ENCODE results near the gene DTWD2. TPM values are rescaled to one million over a fixed set of nuclear protein-coding genes. Genes with fewer than 3 reads are reported as not detected.

Gene DTWD2
- total and polyA plus RNA-seq, 12 donors = 1.1 to 23.6 (median 8.5) TPM

DNA sequence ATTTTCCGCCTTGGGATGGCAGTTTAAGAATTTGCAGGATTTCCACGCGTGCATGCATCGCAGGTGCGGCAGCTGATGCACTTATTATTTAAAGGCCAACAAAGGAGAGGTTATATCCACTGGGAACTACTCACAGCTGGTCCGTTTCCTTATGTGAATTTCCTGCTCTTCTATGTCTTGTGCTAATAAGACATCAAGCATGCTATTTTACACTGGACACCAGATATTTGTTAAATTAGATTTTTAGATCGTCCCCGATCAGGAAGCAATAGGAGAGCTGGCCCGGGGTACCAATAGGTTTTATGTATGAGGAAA is 476 bp upstream of the DTWD2 start:
- intact Hi-C loops (cut with DNase I) = loop anchor here in 1 of 2 donors (5.0 kb wide), 1 partner anchor 423 kb away; no protein-coding TSS in a partner anchor
- H3K9me3 ChIP-seq (replicated peaks in 1 of 3) = no peaks in the 10 kb centered on the region
- H3K27ac ChIP-seq = peak overlapping the region in 3 of 5 donors; percentile 96 to 99 (median 97)
- DNase-seq = no peak
- WGBS, 4 donors = 33 to 46% (median 38%) methylated on average over 9 of the region's 9 CpGs
- H3K36me3 ChIP-seq (replicated peaks in 1 of 2) = no peaks in the 10 kb centered on the region
- H3K4me3 ChIP-seq = peak overlapping the region in 2 of 4 donors; percentile 61 to 83
- H3K4me1 ChIP-seq (replicated peaks in 1 of 2) = peaks cover 5 to 20% of the 10 kb centered on the region in 2 donors
- TF ChIP-seq, protein P1, sequence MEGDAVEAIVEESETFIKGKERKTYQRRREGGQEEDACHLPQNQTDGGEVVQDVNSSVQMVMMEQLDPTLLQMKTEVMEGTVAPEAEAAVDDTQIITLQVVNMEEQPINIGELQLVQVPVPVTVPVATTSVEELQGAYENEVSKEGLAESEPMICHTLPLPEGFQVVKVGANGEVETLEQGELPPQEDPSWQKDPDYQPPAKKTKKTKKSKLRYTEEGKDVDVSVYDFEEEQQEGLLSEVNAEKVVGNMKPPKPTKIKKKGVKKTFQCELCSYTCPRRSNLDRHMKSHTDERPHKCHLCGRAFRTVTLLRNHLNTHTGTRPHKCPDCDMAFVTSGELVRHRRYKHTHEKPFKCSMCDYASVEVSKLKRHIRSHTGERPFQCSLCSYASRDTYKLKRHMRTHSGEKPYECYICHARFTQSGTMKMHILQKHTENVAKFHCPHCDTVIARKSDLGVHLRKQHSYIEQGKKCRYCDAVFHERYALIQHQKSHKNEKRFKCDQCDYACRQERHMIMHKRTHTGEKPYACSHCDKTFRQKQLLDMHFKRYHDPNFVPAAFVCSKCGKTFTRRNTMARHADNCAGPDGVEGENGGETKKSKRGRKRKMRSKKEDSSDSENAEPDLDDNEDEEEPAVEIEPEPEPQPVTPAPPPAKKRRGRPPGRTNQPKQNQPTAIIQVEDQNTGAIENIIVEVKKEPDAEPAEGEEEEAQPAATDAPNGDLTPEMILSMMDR (IDR thresholded peaks at IDR 0.05) = no peak
- TF ChIP-seq POLR2A (IDR thresholded peaks at IDR 0.05) = no peak
- H3K27me3 ChIP-seq = no peaks in the 10 kb centered on the region

- TF ChIP-seq, protein P1 (IDR thresholded peaks at IDR 0.05) = no peak
- TF ChIP-seq POLR2A (IDR thresholded peaks at IDR 0.05) = no peak
- H3K4me3 ChIP-seq = no peak overlapping the region
- no peaks in the 10 kb centered on the region for H3K36me3 ChIP-seq (replicated peaks in 1 of 2)
- intact Hi-C loops (cut with DNase I) = loop anchor here in 1 of 2 donors (5.0 kb wide), 1 partner anchor 428 kb away; no protein-coding TSS in a partner anchor
- H3K9me3 ChIP-seq (replicated peaks in 1 of 3) = no peaks in the 10 kb centered on the region
- H3K27ac ChIP-seq = no peak overlapping the region
- H3K4me1 ChIP-seq (replicated peaks in 1 of 2) = peaks cover 5 to 20% of the 10 kb centered on the region in 2 donors
- DNase-seq = no peak
- no peaks in the 10 kb centered on the region for H3K27me3 ChIP-seq
Measured at GRCh38 chr5:118984602-118985001, 3.7 kb downstream of the DTWD2 start.

- no peak overlapping the region for H3K27ac ChIP-seq
- intact Hi-C loops (cut with DNase I) = no loop called here
- no peaks in the 10 kb centered on the region for H3K36me3 ChIP-seq (replicated peaks in 1 of 2)
- H3K4me3 ChIP-seq = no peak overlapping the region
- no peak for DNase-seq
- peaks cover 0 to 3% of the 10 kb centered on the region in 2 donors for H3K4me1 ChIP-seq (replicated peaks in 1 of 2)
- no peaks in the 10 kb centered on the region for H3K9me3 ChIP-seq (replicated peaks in 1 of 3)
- no peaks in the 10 kb centered on the region for H3K27me3 ChIP-seq
- TF ChIP-seq, protein P1 (IDR thresholded peaks at IDR 0.05) = no peak
Measured at GRCh38 chr5:118981783-118982182, 6.6 kb downstream of the DTWD2 start.

- DNase-seq = no peak
- no peaks in the 10 kb centered on the region for H3K36me3 ChIP-seq (replicated peaks in 1 of 2)
- no peaks in the 10 kb centered on the region for H3K27me3 ChIP-seq
- TF ChIP-seq, protein P1 (IDR thresholded peaks at IDR 0.05) = no peak
- no peak for TF ChIP-seq POLR2A (IDR thresholded peaks at IDR 0.05)
- intact Hi-C loops (cut with DNase I) = no loop called here
- H3K4me1 ChIP-seq (replicated peaks in 1 of 2) = no peaks in the 10 kb centered on the region
- WGBS, 4 donors = 88 to 100% (median 98%) methylated on average over 1 of the region's 1 CpG
- H3K27ac ChIP-seq = no peak overlapping the region
- H3K4me3 ChIP-seq = no peak overlapping the region
- H3K9me3 ChIP-seq (replicated peaks in 1 of 3) = no peaks in the 10 kb centered on the region
Measured at GRCh38 chr5:118980438-118980837, 7.9 kb downstream of the DTWD2 start.

Measured in adrenal gland (tissue), 12 donors.